Nucleus accumbens (tissue), 56 donors: ENCODE measurements around the gene MAMDC2.

Experiments used
- DNase-seq, 56 donors: peaks; one replicate each; lab custom pipeline; 2025; lab: John Stamatoyannopoulos, UW

The MAMDC2 gene

DNA sequence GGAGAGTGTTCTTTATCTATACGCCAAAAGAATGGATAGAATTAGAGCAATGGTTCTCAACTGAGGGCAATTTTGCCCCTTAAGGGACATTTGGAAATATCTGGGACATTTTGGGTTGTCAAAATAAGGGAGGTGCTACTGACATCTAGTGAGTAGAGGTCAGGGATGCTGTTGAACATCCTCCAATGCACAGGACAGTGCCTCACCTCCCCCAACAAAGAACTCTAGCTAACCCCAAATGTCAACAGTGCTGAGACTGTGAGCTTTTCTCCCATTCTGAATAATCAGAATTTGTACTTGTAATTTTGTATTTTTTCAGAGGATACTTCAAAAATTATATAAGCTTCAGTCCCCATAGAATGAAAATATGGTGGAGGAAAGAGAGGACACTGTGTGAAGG lies 206.6 kb downstream of the MAMDC2 start:
- no peak for DNase-seq

- no peak for DNase-seq
Measured at GRCh38 chr9:70255486-70255885, 211.8 kb downstream of the MAMDC2 start.

DNA sequence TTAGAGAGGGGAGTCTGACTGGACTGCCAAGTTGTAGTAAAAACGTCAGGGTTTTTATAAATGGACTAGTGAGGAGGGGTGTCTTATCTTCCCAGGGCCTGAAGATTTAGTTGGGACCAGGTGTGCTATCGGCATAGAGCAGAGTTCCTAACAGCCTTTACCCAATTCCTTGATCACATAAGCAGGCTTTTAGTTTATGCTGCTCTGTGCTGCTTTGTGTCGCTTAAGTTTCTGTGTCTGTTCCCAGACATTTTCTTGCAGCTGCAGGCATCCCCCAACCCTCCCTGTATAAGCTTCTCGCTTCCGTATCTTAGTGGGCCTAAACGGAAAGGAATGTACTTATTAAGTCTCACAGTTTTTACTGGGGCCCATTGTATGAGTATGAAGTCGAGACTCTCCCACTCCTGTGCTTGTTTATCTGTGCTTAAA lies 212.5 kb downstream of the MAMDC2 start:
- DNase-seq = no peak

DNA sequence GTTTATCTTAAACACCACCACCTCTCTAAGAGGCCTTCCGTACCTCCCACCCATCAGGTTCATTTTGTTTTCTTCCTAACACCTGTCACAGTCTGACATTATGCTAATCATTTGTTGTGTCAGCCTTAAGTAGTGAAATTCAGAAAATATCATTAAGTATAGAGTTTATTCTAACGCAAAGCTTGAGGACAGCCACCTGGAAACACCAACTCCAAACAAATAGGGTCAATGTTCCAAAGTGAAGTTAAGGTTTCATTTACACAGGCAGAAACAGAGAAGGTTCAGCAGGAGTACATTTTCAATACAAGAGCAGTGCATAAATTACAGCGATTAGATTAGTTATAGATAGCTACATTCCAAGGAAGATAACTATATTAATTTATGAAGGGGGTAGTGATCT lies 213.9 kb downstream of the MAMDC2 start:
- DNase-seq = no peak

DNA sequence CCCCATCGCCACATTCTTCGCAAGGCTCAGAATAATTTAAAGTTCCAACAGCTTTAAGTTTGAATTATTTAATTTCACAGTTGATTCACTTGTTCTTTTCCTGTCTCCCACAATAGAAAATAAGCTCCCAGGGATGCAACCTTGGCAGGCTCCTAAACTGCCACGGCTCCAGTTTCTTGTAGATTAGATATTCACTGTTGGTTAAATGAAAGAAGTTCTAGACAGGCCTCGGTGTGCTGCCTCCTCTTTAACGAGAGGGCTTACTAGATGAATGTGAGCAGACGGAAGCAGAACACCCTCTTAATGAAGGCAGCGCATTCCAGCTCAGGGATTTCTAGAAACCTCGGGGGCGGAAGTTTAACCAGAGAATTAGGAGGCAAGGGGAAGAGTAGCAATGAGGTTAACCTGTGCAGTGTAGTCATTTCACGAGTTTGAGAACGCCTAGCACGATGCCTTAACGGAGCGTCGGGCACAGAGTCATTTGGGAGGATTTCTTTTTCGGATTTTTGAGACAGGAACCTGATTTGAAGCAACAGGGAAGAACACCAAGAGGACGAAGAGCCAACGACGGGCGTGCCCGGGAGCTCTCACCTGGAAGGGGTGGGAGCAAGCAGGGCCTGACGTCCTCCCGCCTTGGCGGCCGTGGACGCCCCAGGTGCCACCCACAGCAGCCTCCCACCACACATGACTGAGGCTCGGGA lies 214.5 kb downstream of the MAMDC2 start:
- peak in 42 of 56 donors; percentile 26 to 81 (median 58) for DNase-seq

DNA sequence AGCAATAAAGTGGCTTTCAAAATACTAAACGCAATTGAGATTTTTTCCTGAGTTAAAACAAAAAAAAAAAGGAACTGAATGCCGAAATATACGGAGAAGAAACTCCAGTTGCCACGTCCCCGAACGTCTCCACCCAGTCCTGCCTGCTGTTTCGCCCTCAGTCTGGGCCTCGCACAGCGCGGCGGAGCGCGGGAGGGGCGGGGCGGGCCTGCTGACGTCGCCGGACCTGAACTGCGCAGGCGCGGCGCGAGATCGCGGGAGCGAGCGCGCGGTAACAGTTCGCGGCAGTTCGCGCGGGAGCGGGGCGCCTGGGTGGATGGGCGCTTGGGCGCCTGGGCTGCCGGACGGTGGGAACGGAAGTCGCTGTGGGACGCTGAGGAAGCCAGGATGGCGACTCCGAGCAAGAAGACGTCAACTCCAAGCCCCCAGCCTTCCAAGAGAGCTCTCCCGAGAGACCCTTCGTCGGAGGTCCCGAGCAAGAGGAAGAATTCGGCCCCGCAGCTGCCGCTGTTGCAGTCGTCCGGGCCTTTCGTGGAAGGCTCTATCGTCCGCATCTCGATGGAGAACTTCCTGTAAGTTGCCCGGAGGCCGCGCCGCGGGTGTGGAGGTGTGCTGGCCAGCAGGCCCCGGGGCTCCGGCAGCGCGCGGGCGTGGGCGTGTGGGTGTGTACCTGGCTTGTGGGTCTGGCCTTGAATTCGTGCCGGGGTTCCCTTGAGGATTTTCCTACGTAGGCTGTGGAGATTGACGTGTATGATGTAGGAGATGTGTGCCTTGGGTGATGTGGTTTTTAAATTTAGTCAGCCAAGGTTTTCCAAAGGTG lies 215.3 kb downstream of the MAMDC2 start, which contains the start of gene SMC5:
Gene SMC5, plus strand, starts transcription at position 287 of the 820 bp plus-strand sequence. Its CDS starts 101 bp downstream, at position 388.
- DNase-seq = peak; percentile 24 to 95 (median 84)

- DNase-seq = peak in 2 of 56 donors; percentile 25 to 26
Measured at GRCh38 chr9:70259512-70259802, 215.8 kb downstream of the MAMDC2 start.

- no peak for DNase-seq
Measured at GRCh38 chr9:70260007-70260443, 216.4 kb downstream of the MAMDC2 start.

DNA sequence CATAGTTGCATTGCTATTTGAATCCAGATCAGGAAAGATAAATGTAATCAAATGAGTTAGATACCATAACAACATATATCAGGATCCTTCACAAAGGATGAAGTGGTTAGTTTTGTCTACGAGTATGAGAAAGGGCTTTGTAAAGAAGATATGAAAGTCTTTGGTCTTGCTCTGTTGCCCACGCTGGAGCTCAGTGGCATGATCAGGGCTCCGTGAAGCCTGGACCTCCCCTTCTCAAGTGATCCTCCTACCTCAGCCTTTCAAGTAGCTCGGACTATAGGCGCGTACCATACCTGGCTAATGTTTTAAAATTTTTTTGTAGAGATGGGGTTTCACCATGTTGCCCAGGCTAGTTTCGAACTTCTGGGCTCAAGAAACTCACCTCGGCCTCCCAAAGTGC lies 217.0 kb downstream of the MAMDC2 start:
- no peak for DNase-seq

DNA sequence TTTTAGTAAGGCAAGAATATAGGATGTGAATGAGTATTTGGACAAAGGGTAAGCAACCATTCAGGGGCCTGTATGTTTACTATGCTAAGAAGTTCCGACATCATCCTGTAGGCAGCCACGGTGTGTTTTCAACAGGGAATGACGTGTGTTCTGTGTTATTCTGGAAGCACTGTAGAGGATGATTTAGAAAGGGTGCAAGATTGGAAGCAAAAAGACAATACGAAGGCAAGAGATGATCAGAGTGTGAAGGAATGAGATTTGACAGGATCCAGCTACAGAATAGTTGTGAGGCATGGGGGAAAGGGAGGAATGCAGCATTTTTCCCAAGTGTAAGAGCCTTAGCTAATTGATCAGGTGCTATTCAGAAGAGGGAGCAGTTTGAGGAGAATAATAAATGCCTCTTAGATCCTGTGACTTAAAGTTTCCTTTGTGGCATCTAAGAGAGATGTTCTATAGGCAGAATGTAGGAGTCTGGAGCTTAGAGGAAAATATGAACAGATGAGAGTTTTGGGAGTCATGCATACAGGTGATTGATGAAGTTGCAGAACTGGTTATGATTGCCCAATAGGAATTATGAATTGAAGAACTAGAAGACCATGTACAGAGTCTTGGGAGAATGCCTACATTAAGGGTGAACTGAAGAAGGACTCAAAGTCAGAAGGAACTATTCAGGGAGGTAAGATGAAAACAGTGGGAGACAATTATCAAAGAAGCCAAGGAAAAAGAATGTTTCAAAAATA lies 217.7 kb downstream of the MAMDC2 start:
- DNase-seq = no peak

DNA sequence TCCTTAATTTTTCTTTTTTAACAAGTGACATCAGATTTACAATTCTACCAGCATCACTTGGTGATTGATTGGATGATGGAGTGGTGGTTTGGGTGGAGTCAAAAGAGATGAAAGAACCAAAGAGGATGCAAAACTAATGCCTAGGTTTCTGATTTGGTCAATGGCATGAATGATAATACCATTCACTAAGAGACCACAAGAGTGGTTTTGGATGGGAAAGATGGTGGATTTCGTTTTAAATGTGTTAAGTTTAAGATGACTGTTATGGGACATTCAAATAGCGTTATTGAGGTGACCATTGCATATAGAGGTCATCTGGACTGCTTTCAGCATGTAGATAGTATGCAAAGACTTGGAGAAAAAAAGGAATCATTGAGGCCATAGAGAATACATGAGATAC lies 218.7 kb downstream of the MAMDC2 start:
- no peak for DNase-seq

- DNase-seq = no peak
Measured at GRCh38 chr9:70262948-70263347, 219.3 kb downstream of the MAMDC2 start.

- no peak for DNase-seq
Measured at GRCh38 chr9:70263421-70263820, 219.8 kb downstream of the MAMDC2 start.
